GM18870 (cell line): ENCODE measurements around the gene BOD1L1.

Source experiments
- ATAC-seq: cut with Tn5 transposase; IDR thresholded peaks from one replicate; pipeline ENCODE4 v1.9.1; 2021; ENCODE audit warnings: moderate library complexity; ENCODE audit not compliant: unreplicated experiment

The BOD1L1 gene

GRCh38 chr4:13541176-13541604 lies 86.3 kb downstream of the BOD1L1 start:
- ATAC-seq: no peak

DNA sequence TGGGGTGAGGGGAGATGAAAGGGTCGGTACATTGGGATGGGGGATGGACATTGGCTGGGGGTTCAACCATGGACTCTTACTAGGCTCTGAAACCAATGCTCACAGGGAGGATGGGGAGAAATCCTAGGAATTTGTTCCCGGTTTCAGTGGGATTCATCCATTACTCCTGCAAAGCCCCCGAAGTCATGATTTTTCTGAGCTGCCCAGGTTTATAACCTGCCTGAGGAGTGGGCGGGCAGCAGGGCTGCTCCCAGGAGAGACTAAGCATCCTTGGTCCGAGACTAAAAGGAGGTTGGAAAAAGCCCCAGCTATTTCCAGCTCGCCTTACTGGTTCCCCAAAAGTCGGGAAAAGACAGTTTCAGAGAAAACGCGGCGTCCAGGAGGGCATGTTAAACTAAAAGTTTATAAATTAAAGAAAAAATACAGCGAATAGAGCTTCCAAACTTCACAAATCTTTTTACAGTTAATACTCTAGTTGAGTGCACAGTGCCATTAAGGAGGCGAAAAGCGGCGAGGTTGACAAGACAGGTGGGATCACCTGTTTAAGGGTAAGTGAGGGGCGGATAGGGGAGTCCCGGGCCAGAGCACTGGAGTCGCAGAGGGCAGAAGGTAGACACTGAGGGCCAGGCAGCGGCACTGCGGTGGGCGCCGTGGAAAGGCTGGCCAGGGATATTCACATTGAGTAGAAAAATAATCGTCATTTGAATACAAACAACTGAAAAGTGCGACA lies 86.9 kb downstream of the BOD1L1 start:
- no peak for ATAC-seq

GRCh38 chr4:13539619-13540445 lies 87.7 kb downstream of the BOD1L1 start:
- ATAC-seq: no peak

GRCh38 chr4:13539047-13539618 lies 88.4 kb downstream of the BOD1L1 start:
- no peak for ATAC-seq

GRCh38 chr4:13538427-13538973 lies 89.0 kb downstream of the BOD1L1 start:
- ATAC-seq: no peak

GRCh38 chr4:13537832-13538177 lies 89.7 kb downstream of the BOD1L1 start:
- ATAC-seq: no peak

DNA sequence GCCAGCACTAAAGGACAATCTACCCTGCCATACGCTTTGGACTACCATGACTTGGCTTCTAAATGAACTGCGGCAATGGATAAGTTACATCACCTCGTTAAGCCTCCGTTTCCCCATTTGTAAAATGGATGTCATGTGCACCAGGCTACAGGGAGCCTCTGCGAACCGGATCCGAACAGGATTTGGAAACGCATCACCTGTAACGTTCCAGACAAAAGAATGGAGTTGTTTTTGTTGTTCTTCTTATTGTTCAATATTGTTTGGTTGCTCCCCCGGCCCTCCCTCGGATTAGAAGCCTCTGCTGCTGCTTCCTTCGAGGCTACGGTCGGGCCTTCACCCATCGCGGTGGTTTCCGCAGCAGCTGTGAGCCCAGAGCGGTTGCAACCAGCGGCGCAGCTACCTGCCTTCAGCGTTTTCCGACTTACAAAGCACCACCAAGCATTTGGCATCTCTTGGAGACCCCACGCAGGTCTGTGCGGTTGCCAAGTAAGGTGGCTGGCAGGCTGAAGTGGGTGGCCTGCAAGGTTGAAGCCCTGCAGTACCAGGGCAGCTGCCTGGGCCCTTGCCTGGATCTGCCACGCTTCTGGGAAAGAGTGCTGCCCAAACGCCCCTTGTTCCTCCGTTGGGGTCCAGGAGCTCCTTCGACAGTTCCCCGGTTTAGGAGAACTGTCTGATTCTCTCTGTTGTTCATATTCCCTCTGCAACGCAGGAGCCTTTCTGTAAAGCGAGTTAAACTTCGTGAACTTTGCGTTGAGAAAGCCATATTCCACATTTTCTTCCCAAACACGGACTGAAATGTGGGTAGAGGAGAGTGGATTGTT lies 90.3 kb downstream of the BOD1L1 start:
- ATAC-seq: no peak

DNA sequence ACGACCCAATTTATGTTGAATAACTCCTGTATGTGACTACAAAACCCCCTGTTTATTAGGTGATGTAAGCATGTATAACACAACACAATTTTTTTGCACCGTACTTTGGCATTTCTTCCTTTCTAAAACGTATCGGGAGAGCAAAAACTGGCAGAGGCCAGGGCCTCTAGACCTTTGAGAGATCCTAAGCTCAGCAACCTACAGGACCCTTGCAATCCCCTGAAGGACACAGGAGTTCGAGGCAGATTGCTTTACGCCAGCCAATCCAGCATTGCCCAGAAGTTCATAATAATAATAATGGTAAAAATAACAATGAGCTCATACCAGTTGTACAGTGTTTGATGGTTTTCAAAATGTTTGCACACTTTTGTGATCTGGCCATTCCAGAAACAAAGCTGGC lies 90.9 kb downstream of the BOD1L1 start:
- no peak for ATAC-seq

DNA sequence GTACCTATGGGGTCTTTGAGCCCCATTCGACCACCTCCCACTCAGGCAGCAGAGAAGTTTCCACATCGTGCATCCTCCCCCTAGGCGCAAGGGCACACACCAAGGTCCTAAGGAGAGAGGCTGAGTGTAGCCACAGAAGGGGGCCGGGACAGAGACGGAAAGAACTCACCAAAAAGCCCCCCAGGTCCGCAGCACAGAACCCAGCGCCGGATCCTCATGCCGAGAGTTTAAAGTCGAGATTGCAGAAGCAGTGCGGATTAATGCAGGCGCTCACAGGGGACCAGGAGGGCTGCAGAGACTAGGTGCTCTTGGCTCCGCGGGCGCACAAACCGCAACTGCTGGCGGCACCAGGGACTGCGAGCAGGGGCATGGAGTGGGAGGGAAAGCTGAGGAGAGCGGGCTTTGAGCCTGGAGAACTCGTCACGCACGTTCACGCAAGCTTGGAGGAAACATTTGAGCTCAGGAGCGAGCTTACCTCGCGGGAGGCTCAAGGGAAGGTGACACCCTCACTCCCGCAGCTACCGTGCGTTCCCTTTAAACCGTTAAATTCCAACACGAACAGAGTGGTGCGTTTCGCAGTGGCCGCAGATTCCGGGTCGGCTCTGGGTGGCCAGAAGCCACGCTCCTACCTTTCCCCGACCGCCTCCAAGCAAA lies 91.7 kb downstream of the BOD1L1 start:
- ATAC-seq: no peak

DNA sequence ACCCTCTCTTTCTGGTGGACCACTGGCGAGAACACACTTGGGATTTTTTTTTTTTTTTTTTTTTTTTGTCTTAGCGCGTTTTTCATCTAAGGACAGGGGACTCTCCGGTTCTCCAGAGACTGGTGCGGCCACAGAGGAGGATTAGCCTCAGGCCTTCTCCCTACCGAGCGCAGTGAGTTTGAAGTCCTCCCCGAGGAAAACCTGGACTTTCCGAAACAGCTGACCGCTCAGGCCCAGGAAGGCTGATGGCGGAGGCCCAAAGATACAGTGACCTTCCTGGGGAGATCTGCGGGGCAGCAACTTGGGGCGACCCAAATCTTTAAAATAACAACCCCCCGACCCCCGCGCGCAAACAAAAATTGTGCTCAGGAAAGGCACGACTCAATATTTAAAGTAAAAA lies 92.4 kb downstream of the BOD1L1 start:
- no peak for ATAC-seq

GRCh38 chr4:13534344-13535063 lies 93.0 kb downstream of the BOD1L1 start:
- no peak for ATAC-seq

GRCh38 chr4:13533670-13534343 lies 93.7 kb downstream of the BOD1L1 start:
- ATAC-seq: no peak

DNA sequence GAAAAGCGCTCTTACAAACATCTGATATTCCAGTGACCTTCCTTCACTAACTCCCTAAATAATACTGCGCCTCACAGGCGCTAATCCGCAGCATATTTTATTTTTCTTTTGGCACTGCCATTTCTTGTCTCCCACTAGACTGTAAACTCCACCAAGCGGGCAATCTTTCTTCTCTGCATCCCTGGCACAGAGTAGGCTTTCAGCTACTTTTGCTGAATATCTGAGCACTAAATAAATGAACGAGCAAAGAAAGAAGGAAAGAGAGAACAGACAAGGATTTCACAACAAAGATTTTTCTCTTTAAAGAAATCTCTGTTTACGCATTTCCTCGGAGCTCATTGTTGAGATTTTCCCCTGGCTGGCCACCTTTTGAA lies 95.9 kb downstream of the BOD1L1 start:
- ATAC-seq: no peak

DNA sequence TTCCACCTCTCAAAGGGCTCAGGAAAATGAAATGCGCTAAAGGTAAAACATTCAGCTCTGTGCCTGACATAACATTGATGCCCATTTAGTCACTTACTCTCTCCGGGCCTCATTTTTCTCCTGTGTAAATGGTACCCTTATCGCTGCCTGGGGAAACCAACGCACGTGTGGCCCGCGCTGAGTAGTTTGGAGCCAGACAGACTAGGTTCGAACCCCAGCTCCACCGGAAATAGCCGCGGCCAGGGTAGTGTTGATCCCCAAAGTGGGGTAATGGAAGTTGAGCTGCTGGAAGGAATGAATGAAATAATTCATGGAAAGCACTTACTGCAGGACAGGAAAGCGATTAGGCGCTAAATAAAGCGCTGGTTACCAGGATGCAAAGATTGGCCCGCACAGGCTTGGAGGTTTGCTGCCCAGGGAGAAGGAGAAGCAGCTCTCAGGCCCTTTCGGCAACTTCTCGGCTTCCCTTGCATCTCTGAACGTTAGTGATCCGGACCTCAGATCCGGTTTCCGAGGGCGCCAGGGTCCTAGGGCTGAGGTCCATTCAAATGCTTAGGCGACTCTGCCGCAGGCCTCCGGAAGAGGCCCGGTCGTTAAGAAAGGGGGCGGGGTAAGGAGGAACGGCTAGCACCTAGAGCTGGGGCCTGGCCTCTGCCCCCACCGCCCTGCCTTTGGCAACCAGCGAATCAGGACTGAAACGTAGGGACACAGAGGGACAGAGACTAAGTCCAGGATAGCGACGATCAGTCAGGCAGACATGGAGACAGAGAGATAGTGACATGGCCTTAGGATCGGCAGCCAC lies 96.5 kb downstream of the BOD1L1 start:
- no peak for ATAC-seq

GRCh38 chr4:13529128-13529919 lies 98.2 kb downstream of the BOD1L1 start:
- no peak for ATAC-seq

DNA sequence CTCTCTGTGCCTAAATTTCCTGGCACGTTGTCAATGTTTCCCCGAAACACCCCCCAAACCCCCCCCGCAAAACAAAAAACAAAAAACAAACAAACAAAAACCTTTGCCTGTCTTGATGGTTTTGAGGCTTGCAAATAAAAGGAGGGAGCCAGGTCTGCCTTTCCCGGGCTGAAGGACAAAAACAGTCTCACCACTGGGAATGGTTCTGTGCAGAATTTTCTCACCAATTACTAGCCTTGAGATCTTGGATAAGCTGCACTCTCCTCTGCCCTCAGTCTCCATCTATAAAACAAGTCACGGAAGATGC lies 98.8 kb downstream of the BOD1L1 start:
- ATAC-seq: no peak

DNA sequence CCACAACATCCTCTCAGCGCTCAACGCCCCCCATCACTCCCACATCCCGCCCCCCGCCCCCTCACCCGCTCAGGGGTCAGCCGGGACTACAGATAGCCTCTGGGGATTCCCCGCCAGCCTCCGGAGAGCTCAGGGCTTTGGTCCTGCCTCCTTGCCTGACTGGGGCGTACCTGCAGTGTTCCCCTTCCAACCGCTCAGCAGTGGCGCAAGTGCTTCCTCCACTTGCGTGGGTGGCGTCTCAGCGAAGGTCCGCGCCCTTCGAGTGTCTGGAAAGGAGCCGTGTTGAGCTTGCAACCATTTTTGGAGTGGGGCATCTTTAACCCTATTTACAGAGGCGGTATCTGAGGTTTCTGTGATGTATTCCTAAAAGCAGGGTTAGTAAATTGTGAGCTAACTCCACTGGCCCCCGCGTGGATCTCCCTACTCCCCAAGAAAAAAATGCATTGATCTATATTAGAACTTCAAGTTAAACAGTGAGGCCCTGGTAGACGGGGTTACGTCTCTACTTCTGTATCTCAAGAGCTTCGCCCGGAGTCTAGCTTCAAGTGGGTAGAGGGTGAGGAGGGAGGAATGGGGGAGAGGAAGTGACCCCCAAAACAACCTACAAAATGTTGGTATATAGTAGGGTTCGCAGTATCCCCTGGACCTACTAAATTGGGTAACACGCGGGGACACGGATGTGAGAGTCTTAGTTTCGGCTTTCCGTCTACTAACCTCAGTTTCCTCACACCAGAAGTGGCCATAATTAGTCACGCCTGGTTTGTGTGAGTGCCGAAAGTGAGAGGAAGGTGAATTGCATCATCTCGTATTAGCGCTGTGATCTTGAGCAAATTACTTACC lies 99.3 kb downstream of the BOD1L1 start:
- peak; percentile 91 for ATAC-seq
